ENCODE measurements around the gene GPR176.

GPR176 gene

GRCh38 chr15:39799552-39800011 lies 120.5 kb downstream of the GPR176 start:
- no peak for DNase-seq

GRCh38 chr15:39798382-39798781 lies 121.7 kb downstream of the GPR176 start:
- DNase-seq, result no peak

GRCh38 chr15:39797407-39797806 lies 122.7 kb downstream of the GPR176 start:
- DNase-seq, result no peak

GRCh38 chr15:39796601-39797000 lies 123.5 kb downstream of the GPR176 start:
- no peak for DNase-seq

- DNase-seq, result no peak
Observed at GRCh38 chr15:39795486-39795885, 124.6 kb downstream of the GPR176 start.

GRCh38 chr15:39794954-39795353 lies 125.1 kb downstream of the GPR176 start:
- no peak for DNase-seq

GRCh38 chr15:39793923-39794322 lies 126.1 kb downstream of the GPR176 start:
- DNase-seq, result no peak

- DNase-seq, result peak; percentile 69
Observed at GRCh38 chr15:39792844-39793335, 127.2 kb downstream of the GPR176 start.

- no peak for DNase-seq
Observed at GRCh38 chr15:39792025-39792843, 127.8 kb downstream of the GPR176 start.

- DNase-seq, result peak; percentile 60
Observed at GRCh38 chr15:39789736-39790135, 130.3 kb downstream of the GPR176 start.

GRCh38 chr15:39788800-39789565 lies 131.1 kb downstream of the GPR176 start:
- peak; percentile 76 for DNase-seq

- DNase-seq, result no peak
Observed at GRCh38 chr15:39788108-39788507, 132.0 kb downstream of the GPR176 start.

GRCh38 chr15:39787479-39787878 lies 132.6 kb downstream of the GPR176 start:
- DNase-seq, result no peak

- peak; percentile 84 for DNase-seq
Observed at GRCh38 chr15:39786447-39787056, 133.5 kb downstream of the GPR176 start.

- no peak for DNase-seq
Observed at GRCh38 chr15:39785841-39786240, 134.2 kb downstream of the GPR176 start.

- DNase-seq, result no peak
Observed at GRCh38 chr15:39785139-39785538, 134.9 kb downstream of the GPR176 start.

GRCh38 chr15:39784638-39785037 lies 135.4 kb downstream of the GPR176 start:
- DNase-seq, result no peak

- no peak for DNase-seq
Observed at GRCh38 chr15:39784125-39784524, 135.9 kb downstream of the GPR176 start.

GRCh38 chr15:39783244-39783820 lies 136.7 kb downstream of the GPR176 start:
- DNase-seq, result peak; percentile 33

- peak; percentile 99 for DNase-seq
Observed at GRCh38 chr15:39782441-39783138, 137.5 kb downstream of the GPR176 start, which contains the start of gene FSIP1. TSS of gene FSIP1 (minus strand) at chr15:39782841. CDS start at chr15:39776524, 6,317 bp downstream.

GRCh38 chr15:39781967-39782302 lies 138.1 kb downstream of the GPR176 start:
- peak; percentile 59 for DNase-seq

Data from hematopoietic multipotent progenitor cell treated with erythropoietin and hydrocortisone succinate and interleukin-3 and kit ligand, for 4 days (in vitro differentiated cells).